GM21825 (cell line): ENCODE measurements around the gene P2RX3.

Experiments used
- ATAC-seq: cut with Tn5 transposase; IDR thresholded peaks from one replicate; pipeline ENCODE4 v1.9.1; 2021; ENCODE audit warnings: mild to moderate bottlenecking, moderate library complexity; ENCODE audit not compliant: unreplicated experiment

Gene P2RX3

DNA sequence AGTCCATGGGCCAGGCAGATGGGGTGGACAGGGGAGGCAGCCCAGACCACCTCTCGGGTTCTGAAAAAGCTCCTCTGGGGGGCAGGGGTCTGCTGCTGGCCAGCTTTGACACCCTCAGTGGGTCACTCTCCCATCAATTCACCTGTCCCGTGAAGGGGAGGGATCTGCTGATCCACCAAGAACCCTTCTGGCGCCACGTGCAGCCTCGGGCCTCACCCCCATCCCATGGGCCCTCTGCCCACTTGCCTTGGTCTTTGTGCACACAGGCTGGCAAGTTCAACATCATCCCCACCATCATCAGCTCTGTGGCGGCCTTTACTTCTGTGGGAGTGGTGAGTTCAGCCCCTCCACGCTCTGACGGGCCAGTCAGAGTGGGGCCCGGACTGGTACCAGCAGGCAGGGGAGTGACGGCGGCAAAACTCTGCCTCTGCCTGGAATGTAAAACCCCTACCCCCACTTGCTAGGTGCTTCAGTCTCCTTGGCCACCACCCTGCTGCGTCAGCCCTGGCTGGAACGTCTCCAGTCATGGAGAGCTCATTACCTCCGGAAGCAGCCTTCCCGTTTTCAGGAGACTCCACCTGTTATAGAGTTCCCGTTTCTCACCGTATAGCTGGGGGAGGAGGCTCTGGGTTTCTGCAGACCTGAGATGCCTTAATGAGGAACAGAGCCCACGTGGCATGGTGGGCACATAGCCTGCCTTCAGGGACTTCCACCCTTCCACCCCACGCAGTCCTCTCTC, 30.1 kb downstream of the P2RX3 start:
- no peak for ATAC-seq

DNA sequence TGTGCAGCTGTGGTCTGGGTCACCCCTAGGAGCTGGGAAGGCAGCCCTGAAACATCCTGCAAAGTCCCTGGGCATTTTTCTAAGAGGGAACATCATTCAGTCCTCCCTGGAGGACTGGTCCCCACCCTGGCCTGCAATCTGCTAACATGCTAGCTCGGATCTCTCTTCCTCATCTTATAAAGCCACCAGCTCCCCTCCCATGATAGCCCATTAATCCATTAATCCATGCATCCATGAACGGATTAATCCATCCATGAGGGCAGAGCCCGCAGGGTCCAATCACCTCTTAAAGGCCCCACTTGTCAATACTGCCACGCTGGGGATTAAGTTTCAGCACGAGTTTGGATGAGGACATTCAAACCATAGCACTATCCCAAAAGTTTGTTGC, 30.7 kb downstream of the P2RX3 start:
- ATAC-seq: no peak

DNA sequence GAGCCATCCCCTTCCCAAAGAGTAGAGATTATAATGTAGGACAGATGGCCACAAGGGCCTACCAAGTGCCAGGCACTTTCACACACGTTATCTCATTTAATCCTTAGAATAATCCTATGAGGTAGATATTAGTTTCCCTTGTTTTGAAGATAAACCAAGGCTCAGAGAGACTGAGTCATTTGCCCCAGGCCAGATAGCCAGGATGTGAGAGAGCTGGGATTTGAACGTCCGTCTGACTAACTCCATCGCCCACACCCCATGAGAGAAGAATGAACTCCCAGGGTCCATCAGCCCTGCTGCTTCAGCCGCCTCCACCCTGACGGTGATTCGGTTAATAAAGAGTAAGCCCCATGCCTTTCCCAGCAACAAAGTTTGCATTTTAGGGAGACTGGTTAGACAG, 32.1 kb downstream of the P2RX3 start:
- no peak for ATAC-seq

DNA sequence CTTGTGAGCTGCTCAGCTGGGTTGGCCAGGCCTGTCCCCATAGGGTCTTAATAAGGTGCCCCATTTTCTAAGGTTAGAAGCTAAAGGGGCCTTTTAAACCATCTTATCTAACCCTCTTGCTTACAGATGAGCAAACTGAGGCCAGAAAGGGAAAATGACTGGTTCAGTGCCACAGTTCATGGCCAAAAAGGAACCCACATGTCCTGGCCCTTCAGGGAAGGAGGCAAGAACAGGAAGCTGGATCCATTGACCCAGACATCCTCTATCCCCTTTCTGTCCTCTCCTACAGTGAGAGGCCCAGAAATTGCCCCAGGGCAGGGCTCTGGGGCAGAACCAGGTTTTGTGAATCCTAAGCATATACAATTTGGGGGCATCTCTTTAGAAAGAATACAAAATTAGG, 32.8 kb downstream of the P2RX3 start:
- no peak for ATAC-seq

DNA sequence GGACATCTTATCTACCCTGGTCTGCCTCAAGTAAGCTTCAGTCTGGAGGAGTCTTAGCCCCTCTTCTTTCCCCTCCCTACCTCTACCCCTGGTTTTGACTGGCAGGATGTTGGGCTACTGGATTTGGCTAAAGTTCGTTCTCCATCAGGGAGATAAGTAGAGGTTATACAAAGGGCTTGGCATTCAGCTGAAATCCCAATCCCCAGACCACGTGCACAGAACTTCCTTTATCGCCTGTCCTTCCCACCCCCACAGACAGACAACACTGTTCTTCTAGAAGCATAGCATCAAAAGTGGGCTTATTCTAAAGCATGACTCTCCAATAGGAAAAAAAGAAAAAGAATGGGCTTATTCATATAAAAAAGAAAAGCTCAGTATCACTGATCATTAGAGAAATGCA, 35.0 kb downstream of the P2RX3 start:
- no peak for ATAC-seq

DNA sequence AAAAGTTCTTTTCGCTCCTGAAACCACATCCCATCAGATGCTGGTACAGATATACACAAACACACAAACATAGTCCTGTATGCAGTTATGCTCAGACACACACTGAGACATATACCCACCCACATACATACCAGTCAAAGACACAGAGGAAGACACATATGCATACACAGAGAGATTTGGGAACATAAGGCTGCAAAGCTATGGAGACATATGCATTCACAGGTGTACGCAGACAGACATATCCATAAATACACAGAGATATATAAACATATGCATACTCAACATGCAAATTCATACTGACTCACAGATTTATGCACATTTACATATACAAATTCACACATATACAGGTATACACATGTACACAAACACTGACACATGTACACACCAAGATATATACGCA, 36.8 kb downstream of the P2RX3 start:
- ATAC-seq: no peak

DNA sequence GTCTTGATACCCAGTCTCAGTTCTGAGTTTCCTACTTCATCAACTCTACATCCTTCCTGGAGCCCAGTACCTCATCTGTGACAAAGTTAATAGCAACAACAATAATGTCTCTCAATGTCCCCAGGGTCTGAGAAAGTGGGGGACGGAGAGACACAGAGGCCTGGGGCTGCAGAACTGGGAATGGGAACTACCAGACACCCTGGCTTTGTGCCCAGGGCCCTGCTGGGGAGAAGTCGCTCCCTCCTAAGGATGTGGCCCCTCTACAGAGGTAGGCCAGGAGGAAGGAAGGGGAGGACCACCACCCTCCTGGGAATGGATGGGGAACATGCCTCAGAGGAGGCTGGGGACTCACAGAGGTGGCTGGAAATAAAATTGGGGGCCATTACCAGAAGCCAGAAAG, 37.3 kb downstream of the P2RX3 start:
- ATAC-seq: no peak

DNA sequence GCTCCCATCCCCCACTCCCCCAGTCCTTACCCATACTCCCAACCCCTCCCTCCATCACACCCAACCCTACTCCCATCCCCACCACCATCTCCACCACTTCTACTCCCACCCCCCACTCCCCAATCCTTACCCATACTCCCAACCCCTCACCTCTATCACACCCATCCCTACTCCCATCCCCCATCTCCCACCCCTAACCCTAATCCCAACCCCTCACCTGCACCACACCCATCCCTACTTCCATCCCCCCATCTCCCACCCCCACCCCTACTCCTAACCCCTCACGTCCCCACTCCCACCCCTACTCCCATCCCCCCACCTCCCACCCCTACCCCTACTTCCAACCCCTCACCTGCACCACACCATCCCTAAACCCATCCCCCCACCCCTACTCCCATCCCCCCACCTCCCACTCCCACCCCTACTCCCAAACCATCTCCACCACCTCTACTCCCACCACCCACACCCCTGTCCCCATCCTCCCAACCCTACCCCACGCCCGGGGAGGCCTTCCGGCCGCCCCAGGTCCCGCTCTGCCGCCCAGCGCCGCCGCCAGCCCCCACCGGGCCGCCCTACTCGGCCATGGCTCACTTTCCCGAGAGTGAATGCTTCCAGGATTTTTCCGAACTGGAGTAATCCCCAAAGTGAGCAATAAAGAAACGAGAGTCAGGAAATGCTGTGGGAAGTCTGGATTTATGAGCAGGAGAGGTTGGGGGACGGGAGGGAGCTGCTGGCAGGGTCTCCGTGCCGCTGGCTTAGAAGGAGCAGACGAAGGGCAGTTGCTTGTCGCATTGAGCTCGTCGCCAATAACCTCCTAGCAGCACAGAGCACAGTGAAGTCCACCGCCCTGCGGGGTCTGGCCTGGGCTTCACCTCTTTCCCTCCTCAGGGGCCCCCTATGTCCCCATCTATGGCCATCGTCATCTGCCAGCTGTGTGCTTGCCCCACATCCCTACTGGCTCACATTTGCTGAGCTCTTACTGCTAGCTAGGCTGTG, 38.2 kb downstream of the P2RX3 start:
- no peak for ATAC-seq

DNA sequence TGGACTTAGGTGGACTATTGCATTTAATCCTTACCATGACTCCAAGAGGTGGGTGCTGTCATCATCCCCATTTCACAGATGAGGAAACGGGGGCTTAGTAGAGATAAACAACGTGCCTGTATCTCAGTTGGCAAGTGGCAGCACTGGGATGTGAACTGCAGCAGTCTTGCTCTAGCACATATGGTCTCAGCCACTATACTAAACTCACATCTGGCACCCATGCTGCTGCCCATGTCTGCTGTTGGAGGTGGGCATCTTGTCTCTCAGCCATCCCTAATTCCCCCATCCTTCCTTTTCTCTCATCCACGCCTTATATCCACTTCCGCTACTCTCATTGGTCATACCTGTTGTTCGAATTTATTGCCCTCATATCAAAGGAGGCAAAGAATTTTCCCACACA, 39.0 kb downstream of the P2RX3 start:
- ATAC-seq: no peak

DNA sequence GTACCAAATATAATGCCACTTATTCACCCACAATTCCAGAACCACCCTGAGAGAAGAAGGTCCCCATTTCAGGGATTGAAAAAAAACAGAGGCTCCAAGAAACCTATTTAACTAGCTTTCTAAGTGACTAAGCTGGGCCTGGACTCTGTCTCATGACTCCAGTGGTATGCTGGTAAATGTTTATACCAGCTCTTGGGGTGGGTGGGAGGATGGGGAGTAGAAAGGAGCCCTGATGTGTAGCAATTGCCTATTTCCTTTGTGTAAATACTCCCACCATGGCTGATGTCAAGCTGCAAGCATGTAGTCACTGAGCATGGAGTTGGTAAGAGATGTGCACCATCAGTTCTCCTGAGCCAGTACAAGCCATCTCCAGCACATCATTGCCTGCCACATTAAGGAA, 40.0 kb downstream of the P2RX3 start:
- ATAC-seq: no peak

DNA sequence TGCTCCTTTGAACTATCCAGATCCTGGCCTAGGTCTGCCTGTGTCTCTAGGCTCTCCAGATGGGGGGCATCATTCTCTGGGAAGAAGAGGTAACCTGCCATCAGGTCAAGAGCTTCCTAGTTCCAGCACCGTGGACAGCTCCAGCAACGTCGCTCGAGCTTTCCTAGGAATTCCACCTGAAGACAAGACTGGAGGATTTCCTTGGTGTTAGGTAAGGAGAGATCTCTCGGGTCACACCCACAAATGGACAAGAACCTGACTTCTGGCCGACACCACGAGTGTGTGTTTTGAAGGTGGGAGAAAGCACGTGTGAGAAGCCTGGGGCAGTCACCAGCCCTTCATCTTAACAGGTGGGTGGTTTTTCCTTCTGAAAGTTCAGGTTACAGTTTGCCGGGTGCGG, 41.6 kb downstream of the P2RX3 start:
- no peak for ATAC-seq

DNA sequence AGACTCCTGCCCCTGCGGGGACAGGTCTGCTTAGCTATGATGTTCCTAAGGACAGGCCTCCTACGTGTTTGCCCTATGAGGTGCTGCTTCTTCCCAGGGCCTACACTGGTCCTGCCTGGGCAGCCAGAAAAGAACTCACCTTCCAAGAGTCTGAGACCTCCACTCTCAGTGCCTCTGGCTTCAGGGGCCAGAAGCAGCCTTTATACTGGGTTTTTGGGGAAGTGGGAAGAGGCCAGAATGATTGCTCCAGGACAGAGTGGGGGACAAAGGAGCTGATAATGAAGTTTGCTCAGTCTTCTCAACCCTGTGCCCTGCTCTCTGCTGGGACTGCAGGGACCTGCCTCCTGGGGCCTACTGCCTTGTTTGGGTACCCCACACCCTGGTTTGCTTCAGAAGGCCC, 42.8 kb downstream of the P2RX3 start, which contains the start of gene PRG3:
TSS of gene PRG3 (minus strand) at position 176 of the 400 bp plus-strand sequence. CDS start 442 bp downstream, outside the sequence.
- ATAC-seq: no peak

DNA sequence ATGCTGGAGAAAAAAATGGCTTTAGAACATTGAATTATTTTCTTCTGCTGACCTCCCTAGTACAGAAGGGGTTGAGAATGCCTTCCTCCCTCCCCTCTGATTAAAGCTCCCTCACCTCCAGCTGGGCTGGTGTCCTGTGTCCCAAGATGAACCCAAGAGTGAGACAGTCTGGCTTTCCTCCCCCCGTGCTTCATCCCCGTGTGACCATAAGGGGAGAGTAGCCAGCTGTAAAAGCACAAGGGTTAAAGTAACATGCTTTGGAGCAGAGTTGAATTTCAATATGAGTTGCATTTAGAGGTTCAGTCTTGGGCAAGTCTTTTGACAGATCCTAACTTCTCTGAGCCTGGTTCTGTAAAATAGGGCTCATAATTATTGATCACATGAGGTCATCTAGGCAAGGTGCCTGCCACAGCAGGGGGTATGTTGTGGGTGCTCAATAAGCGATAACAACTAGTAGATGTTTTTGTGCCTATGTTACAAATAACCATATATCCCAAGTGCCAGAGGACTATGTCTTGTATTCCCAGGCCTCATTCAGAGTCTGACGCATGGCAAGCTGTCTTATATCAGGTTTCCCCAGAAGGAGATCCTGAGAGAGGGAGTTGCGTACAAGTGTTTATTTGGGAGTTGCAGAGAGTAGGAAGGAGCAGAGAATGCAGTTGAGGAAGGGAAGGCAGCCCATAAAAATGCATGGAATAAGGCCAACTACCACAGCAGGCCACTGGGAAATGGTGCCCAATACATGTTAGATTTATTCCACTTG, 48.2 kb downstream of the P2RX3 start:
- ATAC-seq: no peak

DNA sequence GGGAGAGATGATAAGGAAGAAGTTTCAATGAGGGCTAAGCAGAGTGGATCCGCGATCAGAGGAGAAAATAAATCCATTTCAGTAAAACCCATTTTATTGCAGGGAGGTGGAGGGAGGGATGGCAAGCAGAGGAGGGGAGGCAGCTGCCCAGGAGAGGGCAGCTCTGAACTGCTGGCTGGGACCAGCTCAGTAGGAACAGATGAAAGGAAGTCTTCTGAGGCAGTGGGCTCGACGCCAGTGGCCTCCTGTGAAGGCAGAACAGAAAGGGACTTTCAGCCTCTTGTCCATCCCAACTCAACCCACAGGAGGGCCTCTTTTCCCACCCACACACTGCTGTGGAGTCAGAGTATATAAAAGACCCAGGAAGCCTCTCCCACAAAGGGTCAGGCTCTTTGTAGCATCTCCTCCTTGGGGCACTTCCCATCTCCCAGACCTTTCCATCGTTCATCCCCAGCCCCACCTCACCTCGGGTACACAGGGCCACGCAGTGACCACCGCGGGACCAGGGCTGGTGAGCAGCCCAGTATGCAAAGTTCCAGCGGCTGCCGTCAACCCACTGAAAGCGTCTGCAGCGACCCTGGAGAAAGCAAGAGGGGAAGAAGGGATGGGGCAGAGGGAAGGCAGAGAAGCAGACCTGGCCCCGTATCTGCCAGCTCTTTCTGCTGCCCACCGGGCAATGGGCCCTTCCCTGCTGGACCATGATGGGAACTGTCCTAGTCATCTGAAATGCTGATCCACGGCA, 49.3 kb downstream of the P2RX3 start:
- no peak for ATAC-seq

DNA sequence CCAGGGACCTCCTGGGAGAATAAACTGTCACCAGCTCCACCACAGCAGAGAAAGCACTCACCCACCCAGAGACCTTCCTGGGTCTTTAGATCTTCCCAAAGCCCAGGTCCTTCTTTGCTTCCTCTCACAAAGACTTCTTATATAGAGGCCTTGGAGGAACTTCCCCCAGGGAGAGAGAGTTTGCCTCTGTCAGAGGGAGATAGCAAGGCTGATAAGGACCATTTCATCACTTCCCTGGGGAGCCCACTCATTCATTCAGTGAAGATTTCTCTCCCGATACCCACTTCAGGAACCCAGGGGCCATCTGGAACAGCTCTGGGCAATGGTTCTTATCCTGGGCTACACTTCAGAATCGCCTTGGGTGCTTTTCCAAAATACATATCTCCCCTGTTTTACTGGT, 52.4 kb downstream of the P2RX3 start, which contains the start of gene PRG2:
TSS of gene PRG2 (minus strand) at position 116 of the 400 bp plus-strand sequence. CDS start 706 bp downstream, outside the sequence.
- ATAC-seq: no peak

DNA sequence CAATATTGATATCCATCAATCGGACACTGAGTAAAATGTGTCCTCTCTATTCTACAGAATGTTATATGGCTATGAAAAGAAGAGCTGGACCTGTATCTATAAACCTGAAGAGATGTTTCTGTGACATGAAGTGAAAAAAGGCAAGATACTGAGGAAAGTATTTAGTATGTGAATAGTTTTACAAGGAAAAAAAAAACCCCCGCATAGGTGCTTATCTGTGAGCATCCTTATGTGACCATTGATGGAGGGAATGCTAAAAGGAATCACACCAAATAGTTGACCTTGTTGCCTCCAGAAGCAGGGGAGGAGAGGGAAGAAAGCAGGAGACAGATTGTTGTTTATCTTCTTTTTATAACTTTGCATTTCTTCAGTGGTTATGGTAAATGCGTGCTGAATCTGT, 53.0 kb downstream of the P2RX3 start:
- no peak for ATAC-seq

DNA sequence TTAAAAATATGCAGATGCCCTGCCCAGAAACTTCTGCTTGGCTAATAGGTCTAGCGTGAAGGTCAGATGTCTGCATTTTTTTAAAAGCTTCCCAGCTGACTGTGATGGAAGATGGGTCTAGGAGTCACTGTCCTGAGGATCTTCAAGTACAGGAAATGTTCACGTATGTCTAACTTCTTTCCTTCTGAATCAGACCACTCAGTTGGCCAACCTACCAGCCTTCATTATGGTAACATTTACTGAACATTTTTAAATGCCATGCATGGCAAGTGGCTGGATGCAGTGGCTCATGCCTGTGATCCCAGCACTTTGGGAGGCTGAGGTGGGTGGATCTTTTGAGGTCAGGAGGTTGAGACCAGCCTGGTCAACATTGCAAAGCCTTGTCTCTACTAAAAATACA, 53.4 kb downstream of the P2RX3 start:
- no peak for ATAC-seq

DNA sequence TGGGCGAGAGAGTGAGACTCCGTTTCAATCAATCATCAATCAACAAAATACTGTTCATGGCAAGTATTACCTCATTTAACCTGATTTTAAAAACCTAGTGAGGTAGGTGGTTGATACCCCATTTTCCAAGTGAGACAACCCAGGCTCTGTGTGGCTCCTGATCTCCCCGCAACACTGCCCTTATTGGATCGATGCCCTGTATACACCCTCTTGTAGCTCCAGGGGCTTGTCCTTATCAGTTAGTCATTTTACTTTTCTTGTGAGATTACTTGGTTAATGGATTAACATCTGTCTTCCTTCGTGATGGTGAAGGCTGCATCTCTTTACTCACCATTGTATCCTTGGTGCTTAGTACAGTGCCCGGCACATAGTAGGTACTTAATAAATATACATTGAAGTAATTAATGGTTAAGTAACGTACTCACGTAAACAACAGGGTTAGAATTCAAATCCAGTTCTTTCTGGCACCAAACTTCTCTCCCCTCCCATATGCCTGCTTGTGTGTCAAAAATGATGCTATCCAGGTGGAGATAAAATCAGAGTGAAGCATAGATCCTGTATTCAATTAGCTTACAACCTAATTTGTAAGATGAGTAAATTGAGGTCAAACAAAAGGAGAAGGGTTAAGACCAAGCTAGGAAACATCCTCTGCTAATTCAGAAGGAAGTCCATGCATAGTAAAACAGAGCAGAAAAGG, 54.1 kb downstream of the P2RX3 start:
- no peak for ATAC-seq

DNA sequence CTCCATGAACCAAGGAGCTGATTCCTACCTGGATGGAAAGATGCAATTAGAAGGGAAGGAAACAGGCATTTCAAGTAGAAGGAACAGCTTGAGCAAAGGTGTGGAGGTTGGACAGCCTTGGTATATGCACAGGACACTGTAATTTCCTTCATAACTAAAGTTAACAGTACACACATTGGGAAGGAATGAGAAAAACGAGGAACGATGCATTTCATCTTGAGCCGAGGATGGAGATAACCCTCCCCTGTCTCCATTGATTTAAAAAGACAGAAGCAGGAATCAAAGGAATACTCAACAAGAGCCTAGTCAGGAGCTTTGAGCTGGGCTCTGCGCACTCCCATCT, 54.6 kb downstream of the P2RX3 start:
- no peak for ATAC-seq
